ENCODE measurements around the gene UNC5A. TPM values are rescaled to one million over a fixed set of nuclear protein-coding genes. Genes with fewer than 3 reads are reported as not detected.

Gene UNC5A
- total and polyA plus RNA-seq, 11 donors, result 0.09 to 0.43 (median 0.20) TPM; not detected in 7

- H3K36me3 ChIP-seq, result peaks cover 0 to 46% (median 0%) of the 10 kb centered on the region in 9 donors
- ATAC-seq (no peak), DNase-seq (peak in 2 of 5 donors; percentile 3 to 42)
- TF ChIP-seq POLR2A (IDR thresholded peaks at IDR 0.05) (no peak), CTCF (IDR thresholded peaks at IDR 0.05) (no peak)
- H3K4me3 ChIP-seq, result no peak overlapping the region
- H3K4me1 ChIP-seq, result no peaks in the 10 kb centered on the region
- 88 to 94% (median 90%) methylated on average over 7 to 13 of the region's 13 CpGs for WGBS, 4 donors
- H3K27me3 ChIP-seq, result peaks cover 0 to 4% (median 0%) of the 10 kb centered on the region in 9 donors
- no peaks in the 10 kb centered on the region for H3K9me3 ChIP-seq
- no peak overlapping the region for H3K27ac ChIP-seq
- intact Hi-C loops (cut with DNase I), result no loop called here
Observed at GRCh38 chr5:176886336-176887251, 76.2 kb downstream of the UNC5A start.

DNA sequence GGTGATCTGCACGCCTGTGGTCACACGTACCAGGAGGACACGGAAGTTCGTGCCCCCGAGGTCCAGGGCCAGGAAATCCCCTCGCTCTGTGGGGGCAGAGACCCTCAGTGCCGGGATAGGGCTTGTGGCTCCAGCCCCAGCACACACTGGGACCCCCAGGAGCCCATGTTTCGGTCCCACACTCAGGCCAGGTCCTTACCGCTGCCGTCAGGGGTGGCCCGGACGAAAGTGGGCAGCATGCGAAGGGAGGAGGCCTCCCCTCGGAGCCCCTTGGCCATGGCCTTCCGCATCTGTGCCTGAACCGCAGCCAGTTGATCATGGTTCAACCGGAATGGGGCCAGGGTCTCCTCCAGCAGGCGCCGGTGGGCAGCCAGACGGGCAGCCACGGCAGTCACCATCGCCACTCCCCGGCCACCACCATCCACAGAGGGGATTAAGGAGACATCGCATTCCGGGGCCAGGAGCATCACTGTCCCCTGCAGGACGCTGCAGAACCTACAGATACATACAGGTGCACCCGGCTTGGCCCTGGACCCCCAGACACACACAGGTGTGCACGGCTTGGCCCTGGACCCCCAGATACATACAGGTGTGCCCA, 77.0 kb downstream of the UNC5A start:
- TF ChIP-seq POLR2A (IDR thresholded peaks at IDR 0.05), result no peak
- no peak for TF ChIP-seq CTCF (IDR thresholded peaks at IDR 0.05)
- ATAC-seq (no peak), DNase-seq (peak in 2 of 5 donors; percentile 21 to 55)
- Histone ChIP-seq H3K9me3 (no peaks in the 10 kb centered on the region), H3K27ac (no peak overlapping the region), H3K4me1 (no peaks in the 10 kb centered on the region), H3K27me3 (peaks cover 0 to 4% (median 0%) of the 10 kb centered on the region in 9 donors), H3K4me3 (no peak overlapping the region), H3K36me3 (peaks cover 0 to 46% (median 0%) of the 10 kb centered on the region in 9 donors)
- intact Hi-C loops (cut with DNase I), result no loop called here
- WGBS, 4 donors, result 86 to 91% (median 89%) methylated on average over 18 to 28 of the region's 28 CpGs

DNA sequence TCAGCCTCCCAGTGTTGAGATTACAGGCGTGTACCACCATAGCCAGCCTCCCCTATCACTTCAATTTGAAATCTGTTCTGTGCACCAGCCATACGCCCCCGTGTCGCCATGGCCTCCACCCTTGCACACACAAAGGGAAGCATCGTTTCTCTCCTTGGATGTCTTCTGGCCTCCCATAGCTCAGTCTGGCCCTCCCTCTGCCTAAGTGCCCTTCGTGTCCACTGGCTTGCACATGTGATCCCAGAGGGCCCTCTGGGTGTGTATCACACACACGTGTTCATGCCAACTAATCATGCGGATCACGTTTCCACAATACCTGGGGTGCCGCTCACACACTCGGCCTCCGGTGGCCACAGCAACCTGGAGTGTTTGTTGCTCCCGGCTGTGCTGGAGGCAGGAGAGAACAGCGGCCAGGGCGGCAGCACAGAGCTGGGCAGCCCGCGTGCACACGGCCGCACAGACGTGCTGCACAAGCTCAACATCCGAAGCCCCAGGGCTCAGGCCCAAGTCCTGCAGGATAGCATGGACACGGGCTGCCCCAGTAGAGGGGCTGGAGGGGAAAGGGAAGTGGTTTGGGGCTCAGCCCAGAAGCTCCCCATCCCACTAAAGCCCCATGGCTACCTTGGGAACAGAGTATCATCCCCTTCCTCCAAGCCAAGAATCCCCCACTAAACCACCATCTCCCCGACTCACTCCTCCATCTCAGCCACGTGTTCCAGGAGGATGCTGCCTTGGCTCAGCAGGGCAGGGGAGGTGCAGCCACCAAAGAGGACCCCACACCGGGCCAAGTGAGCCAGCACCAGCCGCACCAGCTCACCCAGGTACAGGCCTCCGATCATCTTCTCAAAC, 77.9 kb downstream of the UNC5A start:
- Histone ChIP-seq H3K27ac (no peak overlapping the region), H3K27me3 (peaks cover 0 to 9% (median 0%) of the 10 kb centered on the region in 9 donors), H3K9me3 (no peaks in the 10 kb centered on the region), H3K4me1 (no peaks in the 10 kb centered on the region), H3K4me3 (no peak overlapping the region), H3K36me3 (peaks cover 0 to 46% (median 0%) of the 10 kb centered on the region in 9 donors)
- ATAC-seq (no peak), DNase-seq (peak in 1 of 5 donors; percentile 8)
- WGBS, 4 donors, result 88 to 90% (median 89%) methylated on average over 22 to 27 of the region's 27 CpGs
- TF ChIP-seq POLR2A (IDR thresholded peaks at IDR 0.05) (no peak), CTCF (IDR thresholded peaks at IDR 0.05) (no peak)
- intact Hi-C loops (cut with DNase I), result no loop called here

Measured in heart left ventricle (tissue), 16 donors.